Forelimb muscle (tissue), 1 donor: Measurements from ENCODE around the gene DLX3. TPM values are rescaled to one million over a fixed set of nuclear protein-coding genes. Genes with fewer than 3 reads are reported as not detected.

Experiments used
- DNase-seq: peaks from one replicate; pipeline ENCODE4 v3.0.0-alpha.2; 2013; ENCODE audit warnings: low read depth
- polyA plus RNA-seq: library from polyadenylated mRNA; unstranded; fragments of 120-200 nt; gene quantifications from one replicate; pipeline ENCODE4 v1.2.1, GENCODE V29; 2013; ENCODE audit not compliant: insufficient read length

The DLX3 gene
- polyA plus RNA-seq, 1 donor = not detected

GRCh38 chr17:50024808-50025207 lies 29.8 kb upstream of the DLX3 start:
- no peak for DNase-seq

DNA sequence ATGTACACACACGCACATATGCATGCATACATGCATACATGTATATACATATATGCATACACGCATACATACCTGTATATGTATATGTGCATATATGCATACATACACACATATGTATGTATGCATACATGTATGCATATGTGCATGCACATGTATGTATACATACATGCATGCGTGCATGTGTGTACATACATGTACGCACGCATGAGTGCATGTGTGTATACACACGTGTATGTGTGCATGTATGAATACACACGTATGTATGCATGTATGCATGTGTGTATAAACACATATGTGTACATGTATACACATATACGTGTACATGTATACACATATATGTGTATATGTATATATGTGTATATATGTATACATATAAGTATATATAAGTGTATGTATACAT lies 28.5 kb upstream of the DLX3 start:
- DNase-seq = no peak

DNA sequence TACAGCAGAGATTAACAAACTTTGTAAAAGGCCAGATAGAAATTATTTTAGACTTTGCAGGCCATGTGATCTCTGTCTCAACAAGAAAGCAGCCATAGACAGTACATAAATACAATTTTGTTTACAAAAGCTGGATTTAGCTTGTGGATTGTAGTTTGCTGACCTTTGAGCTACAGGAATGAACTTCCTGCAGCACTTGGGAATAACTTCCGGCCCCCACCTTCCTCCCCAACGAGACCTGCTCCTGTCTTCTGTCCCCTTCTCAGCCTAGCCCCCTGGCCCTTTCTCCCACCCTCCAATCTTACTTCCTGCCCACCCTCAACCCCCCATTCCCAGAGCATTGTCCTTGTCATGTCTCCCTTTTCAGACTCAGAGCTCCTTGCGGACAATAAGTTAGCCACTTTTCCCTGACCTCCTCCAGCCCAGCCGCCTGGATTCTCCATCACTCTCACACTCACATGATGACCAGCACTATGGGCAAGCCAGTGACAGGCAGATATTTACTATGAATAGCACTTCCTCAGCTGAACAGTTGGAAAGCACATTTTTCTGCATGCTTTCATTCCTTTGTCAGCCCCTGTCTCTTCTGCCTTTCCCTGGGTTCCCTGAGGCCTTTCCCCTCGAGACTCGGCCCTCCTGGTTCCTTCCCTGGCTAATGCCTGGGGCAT lies 27.6 kb upstream of the DLX3 start:
- no peak for DNase-seq

- no peak for DNase-seq
Observed at GRCh38 chr17:50021681-50022370, 26.8 kb upstream of the DLX3 start.

GRCh38 chr17:50020841-50021599 lies 26.0 kb upstream of the DLX3 start:
- DNase-seq = no peak

DNA sequence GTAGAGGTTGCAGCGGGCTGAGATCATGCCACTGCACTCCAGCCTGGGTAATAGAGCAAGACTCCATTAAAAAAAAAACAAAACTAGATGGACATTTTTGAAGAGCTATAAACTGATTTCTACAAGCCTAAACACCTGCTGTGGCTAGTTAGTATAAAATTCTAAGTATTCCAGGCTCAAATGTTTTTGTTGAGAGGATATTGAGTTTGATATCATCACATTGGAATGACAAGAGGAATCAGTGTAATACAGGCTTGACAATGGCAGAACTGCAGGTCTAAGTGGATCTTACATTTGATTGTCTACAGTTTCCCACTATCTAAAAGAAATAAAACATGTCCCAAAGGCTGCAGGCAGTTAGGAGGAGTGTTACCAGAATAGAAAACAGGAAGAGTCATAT lies 23.9 kb upstream of the DLX3 start:
- no peak for DNase-seq

GRCh38 chr17:50015146-50015545 lies 20.1 kb upstream of the DLX3 start:
- no peak for DNase-seq

- DNase-seq = no peak
Observed at GRCh38 chr17:50014471-50015088, 19.6 kb upstream of the DLX3 start.

DNA sequence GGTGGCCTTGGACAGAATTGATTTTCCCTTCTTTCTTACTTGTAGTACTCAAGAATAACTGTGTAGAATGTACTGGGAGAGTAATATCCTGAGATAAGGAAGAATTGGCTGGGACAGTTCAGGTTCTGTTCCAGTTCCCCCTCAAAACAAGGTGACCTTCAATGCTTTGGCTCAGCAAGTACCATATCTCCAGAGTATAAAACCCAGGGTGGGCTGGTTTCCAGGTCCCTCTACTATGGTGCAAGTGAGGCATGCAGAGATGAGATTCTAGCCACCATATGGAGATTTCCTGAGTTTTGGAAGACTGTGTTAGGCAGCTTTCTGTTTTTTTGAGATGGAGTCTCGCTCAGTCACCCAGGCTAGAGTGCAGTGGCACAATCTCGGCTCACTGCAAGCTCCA lies 18.1 kb upstream of the DLX3 start:
- DNase-seq = no peak

DNA sequence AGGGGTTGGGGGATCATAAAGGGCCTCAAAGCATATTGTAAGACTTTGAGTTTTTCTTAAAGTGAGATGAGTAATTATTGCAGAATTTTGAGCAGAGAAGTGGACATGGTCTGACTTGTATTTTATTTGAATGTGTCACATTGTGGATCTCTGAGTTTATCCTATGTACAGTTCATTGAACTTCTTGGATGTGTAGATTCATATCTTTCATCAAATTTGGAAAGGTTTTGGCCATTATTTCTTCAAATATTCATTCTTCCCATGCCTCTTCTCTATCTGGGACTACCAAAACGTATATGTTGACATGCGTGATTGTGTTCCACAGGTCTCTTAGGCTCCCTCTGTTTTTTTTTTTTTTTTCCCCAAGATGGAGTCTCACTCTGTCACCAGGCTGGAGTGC lies 14.3 kb upstream of the DLX3 start:
- DNase-seq = no peak

DNA sequence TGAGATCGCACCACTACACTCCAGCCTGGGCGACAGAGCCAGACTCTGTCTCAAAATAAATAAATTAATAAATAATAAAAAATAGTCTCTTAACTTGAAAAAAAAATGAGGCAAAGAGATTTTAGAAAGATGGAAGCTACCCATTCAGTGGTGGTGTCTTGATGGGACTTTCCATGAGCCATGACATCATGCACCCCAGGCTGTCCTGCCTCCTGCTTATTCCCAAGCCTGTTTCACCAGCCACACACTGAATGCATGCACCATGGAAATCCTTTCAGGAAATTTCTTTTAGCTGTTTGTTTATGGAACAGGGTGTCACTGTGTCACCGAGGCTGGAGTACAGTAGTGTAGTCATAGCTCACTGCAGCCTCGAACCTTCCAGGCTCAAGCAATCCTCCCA lies 8.9 kb upstream of the DLX3 start:
- no peak for DNase-seq

DNA sequence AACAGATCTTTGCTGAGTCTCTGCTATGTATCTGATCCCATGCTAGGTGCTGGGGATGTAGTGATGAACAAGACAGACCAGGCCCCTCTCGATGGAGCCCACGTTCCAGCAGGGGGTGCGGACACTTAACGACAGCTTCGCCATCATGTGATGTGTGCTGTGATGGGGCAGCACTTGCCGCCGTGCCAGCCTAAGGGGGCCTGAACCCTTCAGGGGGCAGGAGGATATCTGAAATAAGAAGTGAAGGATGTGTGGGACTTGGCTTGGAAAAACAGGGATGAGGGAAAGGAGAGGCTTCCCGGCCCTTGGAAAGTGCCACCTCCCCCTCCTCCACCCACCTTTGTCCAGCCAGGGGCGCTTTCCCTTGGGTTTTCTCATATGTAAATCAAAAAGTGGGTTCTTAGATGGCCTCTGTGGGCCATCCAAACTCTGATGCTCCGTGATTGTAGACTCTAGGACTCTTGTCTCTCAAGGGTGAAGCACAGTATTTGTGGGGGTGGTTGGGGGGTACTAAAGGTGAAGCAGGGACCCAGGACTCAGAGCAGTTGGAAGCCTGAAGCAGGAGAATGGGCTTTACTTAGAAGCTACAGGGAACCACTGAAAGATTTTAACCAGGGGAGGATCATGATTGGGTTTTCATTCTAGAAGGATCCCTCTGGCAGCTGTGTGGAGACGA lies 4.0 kb upstream of the DLX3 start:
- no peak for DNase-seq

- DNase-seq = peak; percentile 60
Observed at GRCh38 chr17:49997773-49998703, 3.0 kb upstream of the DLX3 start.

DNA sequence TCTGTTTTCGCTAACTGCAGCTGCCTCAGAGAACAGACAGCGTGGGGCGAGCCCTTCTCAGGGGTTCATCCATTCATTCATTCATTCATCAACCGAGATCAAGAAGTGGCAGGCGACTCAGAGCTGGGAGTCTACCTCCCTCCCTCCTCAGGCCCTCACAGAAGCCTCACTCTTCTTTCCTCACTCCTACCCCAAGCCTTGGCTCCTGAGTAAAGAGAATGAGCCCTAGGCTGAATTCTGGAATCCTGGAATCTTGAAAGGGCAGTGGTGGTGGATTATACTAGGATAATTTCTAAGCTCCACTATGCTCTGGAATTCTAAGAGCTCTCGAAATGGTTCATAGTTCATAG lies 2.3 kb upstream of the DLX3 start:
- DNase-seq = no peak

DNA sequence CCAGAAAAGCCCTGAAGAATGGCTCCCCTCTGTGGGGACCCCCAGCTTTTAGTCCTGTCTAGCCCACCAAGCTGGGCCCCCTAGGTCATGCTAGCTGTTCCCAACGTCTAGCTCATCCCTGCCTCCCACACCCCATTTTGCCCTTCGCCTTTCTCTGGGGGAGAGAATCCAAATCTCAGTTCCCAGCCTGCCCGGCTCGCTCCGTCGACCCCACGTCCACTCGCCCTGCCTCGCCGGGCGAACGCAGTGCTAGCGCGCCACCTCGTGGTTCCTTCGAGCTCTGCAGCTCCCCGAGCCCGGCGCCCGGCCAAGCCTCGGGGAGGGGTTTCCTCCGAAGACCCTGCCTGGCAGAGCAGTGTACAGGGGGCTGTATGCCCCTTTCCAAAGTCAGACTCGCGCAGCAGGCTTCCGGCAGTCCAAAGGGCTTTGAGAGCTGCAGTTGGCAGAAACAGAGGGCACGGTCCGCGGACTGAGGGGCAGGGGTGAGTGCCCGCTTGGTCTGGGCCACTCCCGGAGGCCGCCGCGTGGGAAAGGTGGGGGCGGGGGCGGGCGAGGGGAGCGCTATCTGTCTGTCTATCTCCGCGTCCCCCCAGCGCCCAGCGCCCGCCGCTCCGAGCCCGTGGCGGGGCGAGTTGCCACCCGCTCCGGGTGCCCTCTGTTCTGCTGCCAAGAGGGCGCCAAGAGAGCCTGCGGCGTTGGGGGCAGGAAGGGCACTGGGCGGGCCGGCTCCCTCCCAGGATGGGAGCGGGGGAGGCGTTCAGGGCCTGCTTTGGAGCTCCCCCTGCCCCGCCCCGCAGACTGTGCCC lies 1.7 kb upstream of the DLX3 start:
- no peak for DNase-seq

- DNase-seq = no peak
Observed at GRCh38 chr17:49996121-49996494, 1.1 kb upstream of the DLX3 start.

GRCh38 chr17:49994085-49995054 lies 654 bp downstream of the DLX3 start:
- no peak for DNase-seq

- no peak for DNase-seq
Observed at GRCh38 chr17:49993423-49994060, 1.5 kb downstream of the DLX3 start.
